Heart right ventricle (tissue), 16 donors: ENCODE results near the gene FAM13C. TPM values are rescaled to one million over a fixed set of nuclear protein-coding genes. Genes with fewer than 3 reads are reported as not detected.

Experiments used
- ATAC-seq, 8 donors: fragments of 200-7000 bp; cut with Tn5 transposase; one replicate each; pipeline ENCODE4 v1.9.1; 2020; ENCODE audit warnings: mild to moderate bottlenecking in 8 of 8, moderate library complexity in 8 of 8, moderate number of reproducible peaks in 1 of 8
- DNase-seq, 2 donors: peaks; one replicate each; pipeline ENCODE4 v3.0.0-alpha.2; 2020
- H3K27ac ChIP-seq, 10 donors: fragments of 200-600 bp; sonication (generic) in 2 of 10; one replicate each; pipeline versions ENCODE4 v1.5.0 to v1.8.0; 2020 to 2022; ENCODE audit warnings: mild to moderate bottlenecking in 3 of 10
- H3K27me3 ChIP-seq, 7 donors: fragments of 200-600 bp; one replicate each; pipeline ENCODE4 v1.8.0; 2021 to 2022; ENCODE audit warnings: mild to moderate bottlenecking in 2 of 7
- H3K36me3 ChIP-seq, 9 donors: fragments of 200-600 bp; sonication (generic) in 1 of 9; one replicate each; pipeline versions ENCODE4 v1.5.0 to v1.8.0; 2020 to 2022; ENCODE audit warnings: mild to moderate bottlenecking in 2 of 9
- H3K4me1 ChIP-seq, 9 donors: fragments of 200-600 bp; sonication (generic) in 1 of 9; one replicate each; pipeline versions ENCODE4 v1.5.0 to v1.8.0; 2020 to 2022; ENCODE audit warnings: mild to moderate bottlenecking in 4 of 9
- H3K4me3 ChIP-seq, 10 donors: fragments of 200-600 bp; sonication (generic) in 2 of 10; one replicate each; pipeline versions ENCODE4 v1.5.0 to v1.8.0; 2020 to 2022; ENCODE audit warnings: mild to moderate bottlenecking in 7 of 10, moderate library complexity in 2 of 10
- H3K9me3 ChIP-seq, 11 donors: fragments of 200-600 bp in 10 of 11; sonication (generic) in 2 of 11; one replicate each; pipeline versions ENCODE4 v1.5.0 to v1.8.0; 2013 to 2022; ENCODE audit warnings: mild to moderate bottlenecking in 2 of 11, control low read depth in 1 of 11, moderate library complexity in 1 of 11
- WGBS, 2 donors: extraction: QIAGEN DNeasy Blood & Tissue Kit; methylation state at CpG; one replicate each; pipeline ENCODE4 v1.1.7; 2013; ENCODE audit warnings: inconsistent platforms in 1 of 2; 5-methylcytosine and 5-hydroxymethylcytosine counted together
- intact Hi-C, 10 donors: fragments of 100-400 bp; cut with DNase I; formaldehyde crosslinking; loops; one replicate each; pipeline versions ENCODE4 v1.11.1 to v1.14.2; 2022
- polyA plus RNA-seq, 2 donors: library from polyadenylated mRNA; stranded (reverse); fragments of 200-250 nt; gene quantifications; one replicate each; pipeline ENCODE4 v1.2.3, GENCODE V29; 2013
- total RNA-seq, 10 donors: library from RNA; stranded (reverse); fragmentation: NEBNext Ultra II Directional in 3 of 10; extraction: Animal tissue kit (Norgen Biotek cat#: 25700) in 3 of 10; gene quantifications; one replicate each; pipeline versions ENCODE4 v1.2.1 to v1.2.4, GENCODE V29; 2021 to 2023
- TF ChIP-seq, protein P1 (sequence below), 9 donors: fragments of 200-600 bp; sonication (generic) in 2 of 9; IDR thresholded peaks; one replicate each; pipeline versions ENCODE4 v1.5.0 to v1.8.0; 2021 to 2022; ENCODE audit warnings: antibody characterized with exemption in 9 of 9, mild to moderate bottlenecking in 5 of 9, moderate library complexity in 1 of 9
- donor health status: Arrhythmogenic right ventricular cardiomyopathy.
- donor health status: ischemic (EF 13 %, LVEDD 7.1; RV severe dilation, severe dysfunction).
- donor health status: healthy with polysubstance abuse.
- donor health status: DM: no; HTN: yes; CAD: no.
- donor health status: DM: no; HTN: no; CAD: no.
- donor health status: ischemic (EF 25% LVEDD 6.9; RV normal size, moderate dysfunction).
- donor health status: ischemic (EF 25% LVEDD 5.7; RV mildly dilated, moderate dysfunction).
- donor health status: healthy.
- donor health status: DM: yes; HTN: yes; CAD: no.
- donor health status: Ischemic cardiomyopathy.
- donor health status: ischemic (EF 35%, LVEDD 5.7; RV mildly dilated, moderate dysfunction).
- donor health status: nonischemic (EF 11% LVEDD 7.7; RV severe dilation, severe dysfunction).
- donor health status: DM: yes; HTN: yes; CAD: no.
- donor health status: PGD.
- donor health status: ischemic (EF 29% LVEDD 5.4; RV normal size, mild dysfunction).
- donor health status: nonischemic (EF 23%, LVEDD 6.1; RV moderate dilation, normal function).

The FAM13C gene
- total and polyA plus RNA-seq, 12 donors, result 1.5 to 14.6 (median 7.0) TPM

DNA sequence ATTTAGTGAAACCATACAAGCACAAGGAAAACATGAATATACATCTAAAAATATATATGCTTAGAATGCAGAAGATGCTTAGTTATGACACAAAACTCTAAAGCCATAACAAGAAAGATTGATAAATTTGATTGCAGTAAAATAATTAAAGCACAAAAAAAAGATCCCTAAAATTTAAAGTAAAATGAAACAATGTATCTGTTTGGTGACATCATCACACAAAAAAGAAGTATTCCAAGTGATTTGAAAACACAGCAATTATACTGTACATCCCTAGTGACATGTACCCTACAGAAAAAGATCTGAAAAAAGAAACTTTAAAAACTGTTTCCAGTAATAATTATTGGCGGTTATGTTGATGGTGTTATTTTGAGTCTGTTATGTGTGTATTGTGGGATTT lies 148.2 kb downstream of the FAM13C start:
- Histone ChIP-seq H3K27me3 (no peaks in the 10 kb centered on the region), H3K36me3 (no peaks in the 10 kb centered on the region), H3K9me3 (peaks cover 0 to 7% (median 0%) of the 10 kb centered on the region in 11 donors), H3K4me3 (no peak overlapping the region), H3K27ac (no peak overlapping the region), H3K4me1 (no peaks in the 10 kb centered on the region)
- intact Hi-C loops, result no loop called here
- WGBS, 2 donors, result 94 to 96% methylated on average over 1 of the region's 1 CpG
- ATAC-seq (no peak), DNase-seq (no peak)
- TF ChIP-seq, protein P1, sequence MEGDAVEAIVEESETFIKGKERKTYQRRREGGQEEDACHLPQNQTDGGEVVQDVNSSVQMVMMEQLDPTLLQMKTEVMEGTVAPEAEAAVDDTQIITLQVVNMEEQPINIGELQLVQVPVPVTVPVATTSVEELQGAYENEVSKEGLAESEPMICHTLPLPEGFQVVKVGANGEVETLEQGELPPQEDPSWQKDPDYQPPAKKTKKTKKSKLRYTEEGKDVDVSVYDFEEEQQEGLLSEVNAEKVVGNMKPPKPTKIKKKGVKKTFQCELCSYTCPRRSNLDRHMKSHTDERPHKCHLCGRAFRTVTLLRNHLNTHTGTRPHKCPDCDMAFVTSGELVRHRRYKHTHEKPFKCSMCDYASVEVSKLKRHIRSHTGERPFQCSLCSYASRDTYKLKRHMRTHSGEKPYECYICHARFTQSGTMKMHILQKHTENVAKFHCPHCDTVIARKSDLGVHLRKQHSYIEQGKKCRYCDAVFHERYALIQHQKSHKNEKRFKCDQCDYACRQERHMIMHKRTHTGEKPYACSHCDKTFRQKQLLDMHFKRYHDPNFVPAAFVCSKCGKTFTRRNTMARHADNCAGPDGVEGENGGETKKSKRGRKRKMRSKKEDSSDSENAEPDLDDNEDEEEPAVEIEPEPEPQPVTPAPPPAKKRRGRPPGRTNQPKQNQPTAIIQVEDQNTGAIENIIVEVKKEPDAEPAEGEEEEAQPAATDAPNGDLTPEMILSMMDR (IDR thresholded peaks at IDR 0.05), result no peak

GRCh38 chr10:59212301-59212798 lies 150.0 kb downstream of the FAM13C start:
- no peak overlapping the region for H3K4me3 ChIP-seq
- no peaks in the 10 kb centered on the region for H3K4me1 ChIP-seq
- ATAC-seq (no peak), DNase-seq (no peak)
- no peak overlapping the region for H3K27ac ChIP-seq
- peaks cover 0 to 13% (median 0%) of the 10 kb centered on the region in 11 donors for H3K9me3 ChIP-seq
- 88 to 94% methylated on average over 2 of the region's 2 CpGs for WGBS, 2 donors
- TF ChIP-seq, protein P1 (IDR thresholded peaks at IDR 0.05), result no peak
- no peaks in the 10 kb centered on the region for H3K27me3 ChIP-seq
- H3K36me3 ChIP-seq, result no peaks in the 10 kb centered on the region
- intact Hi-C loops, result no loop called here

DNA sequence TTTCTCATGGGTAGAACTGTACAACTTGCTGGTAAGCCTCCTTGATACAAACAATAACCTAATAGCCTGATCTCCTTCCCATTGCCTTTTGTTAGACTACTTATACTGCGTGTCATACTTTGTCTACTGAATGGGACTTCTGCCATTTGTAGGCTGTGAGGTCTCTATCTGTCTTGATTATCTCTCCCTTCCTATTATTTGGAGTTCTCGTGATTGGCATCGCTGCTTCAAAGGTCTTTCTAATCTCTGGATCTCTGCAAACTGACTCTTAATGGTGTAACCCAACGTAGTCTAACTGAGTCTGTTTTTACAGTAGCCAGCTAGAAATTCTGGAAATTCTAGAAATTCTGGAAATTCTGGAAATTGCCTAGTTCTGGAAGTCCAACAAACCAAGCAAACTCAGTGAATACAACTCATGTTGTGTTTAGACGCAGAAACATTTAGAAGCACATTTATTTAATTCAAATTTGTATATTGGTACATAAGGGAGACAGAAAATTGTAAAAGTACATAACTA lies 156.1 kb downstream of the FAM13C start:
- Histone ChIP-seq H3K4me1 (no peaks in the 10 kb centered on the region), H3K36me3 (no peaks in the 10 kb centered on the region), H3K27ac (no peak overlapping the region), H3K4me3 (no peak overlapping the region), H3K9me3 (peaks cover 0 to 13% (median 0%) of the 10 kb centered on the region in 11 donors), H3K27me3 (no peaks in the 10 kb centered on the region)
- ATAC-seq (no peak), DNase-seq (no peak)
- WGBS, 2 donors, result 81 to 82% methylated on average over 5 of the region's 5 CpGs
- intact Hi-C loops, result no loop called here
- TF ChIP-seq, protein P1 (IDR thresholded peaks at IDR 0.05), result no peak

Other genes with a start within 250 kb of the FAM13C start
- gene PHYHIPL, start 185.9 kb downstream of the FAM13C start, total RNA-seq, result not detected
- under 1 TPM in 1 of 2 donors, not detected in 1; 0.03 TPM for gene PHYHIPL, start 185.9 kb downstream of the FAM13C start, polyA plus RNA-seq